Fibroblast of skin of abdomen (primary cell): ENCODE data around the gene CACNA2D1.
A peak's percentile ranks its signal among the peaks of the same experiment; 100 is the strongest.

Source experiments
- DNase-seq: peaks from one replicate; pipeline ENCODE4 v3.0.0-alpha.2; 2013

CACNA2D1 gene

DNA sequence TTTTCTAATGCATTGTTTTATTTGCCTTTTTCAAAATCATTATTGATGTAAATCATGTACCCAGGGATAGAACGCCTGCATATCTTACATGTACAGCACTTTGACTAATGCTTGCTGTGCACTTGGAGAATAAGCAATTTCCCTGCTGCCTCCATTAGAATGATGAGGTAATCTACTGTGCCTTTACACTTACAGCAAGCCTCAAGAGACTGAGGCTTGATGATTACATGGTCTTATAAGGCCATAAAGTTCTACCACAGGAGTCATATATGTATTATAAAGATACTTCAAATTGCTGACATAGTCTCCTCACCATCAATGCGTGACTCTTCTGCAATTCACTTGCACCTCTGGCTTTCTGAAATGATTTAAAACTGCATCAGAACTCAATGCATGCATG lies 345.2 kb downstream of the CACNA2D1 start:
- DNase-seq, result peak; percentile 22

DNA sequence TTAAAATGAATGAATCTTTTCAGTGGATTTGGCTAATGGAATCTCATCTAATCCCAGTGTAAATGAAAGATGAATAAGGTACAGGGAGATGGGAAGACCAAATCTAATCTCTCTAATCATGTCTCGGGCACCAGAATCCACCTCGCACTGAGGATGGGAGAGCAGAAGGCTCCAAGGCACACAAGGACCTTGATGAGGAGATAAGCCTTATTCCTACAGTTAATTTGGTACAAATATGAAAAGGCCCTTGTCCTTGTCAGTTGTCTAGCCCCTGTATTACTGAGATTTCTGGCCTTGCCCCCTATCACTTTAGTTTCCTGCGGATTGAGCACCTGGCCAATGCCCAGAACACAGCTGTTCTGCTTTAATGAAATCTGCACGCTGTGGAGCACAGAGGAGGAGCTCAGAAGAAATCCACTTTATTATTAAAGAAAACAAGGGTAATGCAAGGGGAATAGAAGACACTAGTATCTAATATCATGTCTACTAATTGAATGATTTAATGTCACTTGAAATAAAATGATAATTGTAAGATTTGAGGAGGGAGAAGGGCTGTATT lies 352.4 kb downstream of the CACNA2D1 start:
- no peak for DNase-seq

DNA sequence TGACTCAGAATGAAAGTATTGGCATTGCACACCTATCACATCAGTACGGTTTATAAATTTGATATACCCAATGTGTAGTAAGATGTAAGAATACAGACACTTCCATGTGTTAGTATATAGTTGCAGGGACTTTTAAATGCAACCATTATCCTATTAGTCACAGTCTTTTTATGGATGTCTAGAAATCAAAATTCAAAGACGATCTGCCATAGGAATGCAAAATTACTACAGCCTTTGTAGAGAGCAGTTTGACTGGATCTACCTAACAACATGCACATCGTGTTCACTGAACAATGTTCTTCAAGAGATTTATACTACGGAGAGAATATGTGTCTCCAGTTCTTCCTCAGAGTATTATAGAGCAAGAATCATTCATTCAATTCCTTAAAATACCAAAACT lies 356.5 kb downstream of the CACNA2D1 start:
- no peak for DNase-seq

DNA sequence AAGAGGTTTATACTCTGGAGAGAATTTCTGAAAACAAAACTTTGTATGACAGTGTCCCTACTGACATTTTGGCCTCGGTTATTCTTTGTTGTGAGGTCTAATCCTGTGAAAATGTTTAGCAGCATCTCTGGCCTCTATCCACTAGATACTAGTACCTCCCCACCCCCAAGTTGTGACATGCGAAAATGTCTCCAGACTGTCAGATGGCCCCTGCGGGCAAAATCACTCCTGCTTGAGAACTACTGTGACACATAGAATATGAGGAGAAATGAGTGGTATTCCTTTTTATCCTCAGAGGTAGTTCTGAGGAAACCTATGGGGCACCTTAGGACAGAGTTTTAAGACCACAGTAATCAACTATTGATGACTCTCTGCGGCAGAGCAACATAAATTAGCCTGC lies 358.5 kb downstream of the CACNA2D1 start:
- no peak for DNase-seq

DNA sequence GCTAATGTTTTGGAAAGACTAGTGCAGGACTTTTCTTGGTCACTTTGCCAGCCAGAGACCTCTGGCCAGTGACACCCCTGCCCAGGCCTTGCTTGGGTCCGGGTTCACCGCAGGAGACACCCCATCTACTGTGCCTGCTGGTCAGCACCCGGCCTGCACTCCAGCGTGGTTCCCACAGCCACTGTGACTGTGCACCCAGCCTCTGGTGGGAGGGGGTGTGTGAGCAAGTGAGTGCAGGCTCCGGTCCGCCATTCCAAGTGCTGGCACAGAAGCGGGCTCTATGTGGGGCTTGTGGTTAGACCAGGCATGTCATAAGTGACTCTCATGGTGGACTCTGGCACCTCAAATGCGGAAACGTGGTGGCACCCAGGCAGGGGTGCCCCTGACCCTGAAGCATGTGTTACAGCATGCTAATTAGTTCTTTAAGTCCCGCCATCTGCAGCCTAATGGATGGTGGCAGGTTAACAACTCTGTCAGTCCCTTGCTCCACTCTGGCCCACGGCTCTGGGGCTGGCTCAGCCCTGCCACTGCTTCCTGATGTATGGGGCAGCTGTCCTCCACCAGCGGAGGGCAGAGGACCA lies 361.8 kb downstream of the CACNA2D1 start:
- DNase-seq, result no peak

DNA sequence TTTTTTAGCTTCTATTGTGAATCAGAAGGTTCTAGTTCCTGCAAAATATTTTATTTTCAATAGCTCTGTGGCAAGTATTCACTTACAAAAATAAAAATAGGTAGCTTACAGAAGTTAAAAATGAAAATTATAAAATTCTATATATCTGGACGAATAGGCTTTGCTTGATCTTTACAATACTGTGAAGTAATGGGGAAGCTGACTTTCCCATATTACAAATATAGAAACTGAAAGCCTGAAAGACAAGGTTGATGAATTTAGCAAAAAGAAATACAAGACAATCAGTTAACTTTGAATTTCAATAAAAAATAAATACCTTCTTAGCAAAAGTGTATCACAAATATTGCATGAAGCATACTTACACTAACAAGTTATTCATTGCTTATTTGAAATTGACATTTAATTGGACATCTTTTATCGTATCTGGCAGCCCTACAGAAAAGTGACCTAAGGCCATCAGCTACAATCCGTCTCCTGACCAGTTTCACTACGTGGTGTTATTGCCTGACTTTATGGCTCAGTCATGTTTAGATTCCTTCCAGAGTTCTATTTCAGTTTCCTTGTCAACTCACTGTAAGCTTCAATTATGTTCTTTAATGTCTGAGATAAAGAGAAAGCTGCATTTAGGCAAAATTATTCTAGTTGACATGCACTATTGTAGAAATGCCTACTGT lies 363.2 kb downstream of the CACNA2D1 start:
- DNase-seq, result no peak

DNA sequence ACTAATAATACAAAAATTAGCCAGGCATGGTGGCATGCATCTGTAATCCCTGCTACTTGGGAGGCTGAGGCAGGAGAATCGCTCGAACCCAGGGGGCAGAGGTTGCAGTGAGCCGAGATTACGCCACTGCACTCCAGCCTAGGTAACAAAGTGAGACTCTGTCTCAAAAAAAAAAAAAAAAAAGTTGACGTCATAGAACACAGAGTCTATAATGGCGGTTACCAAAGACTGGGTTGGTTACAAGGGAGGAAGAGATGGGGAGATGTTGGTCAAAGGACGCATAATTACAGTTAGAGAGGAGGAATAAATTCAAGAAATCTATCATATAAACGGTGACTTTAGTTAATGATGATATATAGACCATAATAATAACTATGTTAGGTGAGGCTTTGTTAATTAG lies 364.1 kb downstream of the CACNA2D1 start:
- no peak for DNase-seq

DNA sequence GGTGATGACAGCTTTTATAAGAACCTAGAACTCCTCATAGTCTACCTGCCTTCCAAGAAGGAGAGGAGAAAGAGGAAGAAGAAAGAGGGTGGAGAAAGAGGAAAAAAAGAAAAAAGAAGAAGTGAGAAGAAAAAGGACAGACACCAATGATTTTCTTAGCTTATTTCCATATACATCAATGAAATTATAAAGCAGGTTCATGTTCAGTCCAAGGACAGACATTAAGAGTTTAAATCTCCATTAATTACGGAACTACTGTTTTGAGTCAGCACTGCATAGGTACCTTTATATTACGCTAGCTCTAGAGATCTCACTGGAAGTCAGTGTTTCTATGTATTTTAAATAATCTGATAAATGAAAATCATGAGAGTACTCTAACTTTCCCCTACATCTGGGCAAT lies 364.8 kb downstream of the CACNA2D1 start:
- DNase-seq, result no peak

DNA sequence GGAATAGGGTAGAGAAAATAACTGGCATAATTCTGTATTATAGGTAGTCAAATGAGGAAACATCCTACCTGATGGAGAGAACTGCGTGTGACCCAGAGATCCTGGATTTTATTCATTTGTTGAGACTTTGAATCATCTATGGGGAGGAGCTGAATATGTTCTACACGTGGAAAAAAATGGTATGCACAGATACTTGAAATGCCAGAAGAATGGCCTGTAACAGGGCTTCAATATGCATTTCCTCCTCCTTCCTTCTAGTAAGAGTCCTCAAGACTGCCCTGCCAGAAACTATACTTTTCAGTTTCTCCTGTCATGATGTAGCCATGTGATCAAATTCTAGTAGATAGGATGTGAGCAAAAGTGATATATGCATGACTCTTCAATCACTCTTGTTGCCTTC lies 372.1 kb downstream of the CACNA2D1 start:
- no peak for DNase-seq

DNA sequence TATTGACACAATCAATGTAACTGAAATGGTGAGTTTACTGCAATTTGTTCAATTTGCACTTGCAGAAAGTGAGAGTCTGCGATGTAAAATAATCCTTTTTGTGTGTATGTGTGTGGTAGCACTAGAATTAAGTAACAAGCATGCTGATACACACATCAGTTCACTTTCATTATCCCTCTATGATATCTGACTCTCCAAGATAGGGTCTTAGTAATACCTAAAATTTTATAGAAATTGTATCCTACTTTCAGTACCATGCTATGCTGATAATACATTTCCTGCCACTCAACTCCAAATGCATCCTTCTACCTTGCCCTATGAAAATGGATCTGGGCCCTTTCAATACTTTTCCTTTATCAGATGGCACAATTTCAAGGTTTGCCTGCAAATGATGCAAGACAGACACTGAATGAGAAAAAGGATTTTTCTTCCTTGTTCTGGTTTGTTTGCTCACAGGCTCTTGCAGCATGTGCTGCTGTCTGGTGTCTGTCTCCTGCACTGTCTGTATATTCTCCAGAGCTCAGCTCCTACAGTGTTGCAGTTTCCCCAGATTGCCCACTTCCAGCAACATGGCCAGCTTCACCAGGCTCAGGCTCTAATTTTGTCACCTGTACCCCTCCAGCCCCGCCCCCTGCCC lies 375.8 kb downstream of the CACNA2D1 start:
- DNase-seq, result no peak

DNA sequence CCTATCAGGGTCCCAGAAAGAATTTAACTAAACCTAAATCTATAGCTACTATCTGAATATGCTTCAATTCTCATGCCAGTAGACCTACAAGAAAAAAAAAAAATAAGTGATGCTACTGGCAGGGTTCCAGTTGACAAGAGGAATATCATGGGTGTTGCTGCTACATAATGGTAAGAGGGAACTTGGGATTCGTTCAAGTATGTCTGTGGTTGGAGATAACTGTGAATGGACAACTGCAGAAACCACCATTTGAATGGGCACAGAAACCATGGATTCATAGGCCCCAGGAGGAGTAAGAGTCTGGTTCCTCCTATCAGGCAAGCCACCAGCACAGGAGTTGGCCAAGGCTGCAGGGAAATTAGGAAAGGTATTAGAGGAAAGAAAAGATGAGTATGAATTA lies 386.1 kb downstream of the CACNA2D1 start:
- DNase-seq, result no peak

DNA sequence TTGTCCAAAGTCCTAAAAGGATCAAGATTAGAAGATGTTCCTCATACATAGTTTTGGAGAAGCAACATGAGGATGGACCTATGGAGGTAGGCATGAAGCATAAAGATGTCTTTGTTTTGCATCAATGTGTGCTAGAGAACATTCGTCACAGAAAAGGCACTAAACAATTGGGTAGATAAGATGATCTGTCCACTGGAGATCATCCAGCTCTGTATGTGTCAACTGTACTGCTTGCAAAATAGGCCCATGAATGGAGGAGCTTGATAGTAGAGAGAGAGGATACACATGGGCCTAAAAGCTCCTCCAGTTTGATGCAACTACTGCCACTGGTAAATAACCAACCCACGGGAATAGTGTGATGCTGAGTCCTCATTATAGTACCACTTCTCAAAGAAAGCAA lies 387.3 kb downstream of the CACNA2D1 start:
- no peak for DNase-seq

DNA sequence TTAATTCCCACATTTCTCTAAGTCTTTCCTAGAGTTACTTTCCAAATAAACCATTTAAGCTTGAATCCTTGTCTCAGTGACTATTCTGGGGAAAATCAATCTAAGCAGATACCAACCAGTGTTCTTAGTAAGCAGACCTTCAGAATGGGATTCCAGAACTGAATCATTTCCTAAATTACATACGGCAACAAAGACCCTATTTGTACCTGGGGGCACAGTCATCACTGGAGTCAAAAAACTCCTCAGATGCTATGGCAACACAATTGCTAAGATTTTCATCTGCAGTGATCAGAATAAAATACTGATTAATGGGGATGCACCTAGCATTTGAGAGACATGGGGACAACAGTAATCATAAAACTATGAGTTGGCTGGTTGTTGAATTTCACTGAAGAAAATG lies 389.0 kb downstream of the CACNA2D1 start:
- DNase-seq, result no peak

DNA sequence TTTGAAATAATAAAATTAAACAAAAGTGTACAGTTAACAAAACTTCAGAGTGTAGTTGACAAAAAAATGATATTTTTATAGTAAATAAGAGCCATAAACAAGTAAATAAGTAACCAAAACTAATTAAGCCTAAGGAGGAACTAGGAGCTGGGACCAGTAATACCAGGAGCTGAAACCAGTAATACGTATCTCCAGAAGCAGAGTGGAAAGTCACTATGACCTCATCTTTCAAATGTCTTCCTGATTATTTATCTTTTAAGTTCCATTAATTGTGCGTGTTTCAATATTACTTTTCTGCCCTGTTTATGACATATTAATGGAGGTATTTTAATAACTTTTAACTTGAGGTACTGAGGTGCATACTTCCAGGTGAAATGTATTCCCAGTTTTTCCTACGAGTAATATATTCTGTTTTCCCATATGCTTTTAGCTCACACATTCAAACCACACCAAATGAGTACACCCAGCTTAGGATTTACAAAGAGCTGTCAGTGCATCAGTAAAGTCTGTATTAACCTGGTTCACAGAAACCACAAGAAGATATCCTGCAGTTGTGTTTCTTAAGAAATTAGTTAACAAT lies 390.0 kb downstream of the CACNA2D1 start:
- no peak for DNase-seq

DNA sequence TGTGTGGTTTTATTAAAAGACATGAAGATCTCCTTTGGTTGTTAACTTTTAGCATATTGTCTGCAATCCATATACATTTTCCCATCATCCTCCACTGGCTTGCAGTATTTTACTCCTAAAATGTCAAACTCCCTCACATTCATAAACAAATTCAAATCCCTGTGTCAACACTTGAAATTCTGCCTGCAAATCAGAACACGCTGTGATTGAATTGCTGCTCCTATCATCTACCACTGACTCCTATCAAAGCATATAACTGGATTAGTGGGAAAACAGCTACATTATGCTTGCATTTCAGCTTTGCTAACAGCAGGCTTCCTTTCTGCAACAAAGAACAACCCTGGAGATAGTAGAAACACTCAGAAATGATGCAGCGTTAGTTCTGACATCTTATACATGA lies 392.0 kb downstream of the CACNA2D1 start:
- DNase-seq, result peak; percentile 14

DNA sequence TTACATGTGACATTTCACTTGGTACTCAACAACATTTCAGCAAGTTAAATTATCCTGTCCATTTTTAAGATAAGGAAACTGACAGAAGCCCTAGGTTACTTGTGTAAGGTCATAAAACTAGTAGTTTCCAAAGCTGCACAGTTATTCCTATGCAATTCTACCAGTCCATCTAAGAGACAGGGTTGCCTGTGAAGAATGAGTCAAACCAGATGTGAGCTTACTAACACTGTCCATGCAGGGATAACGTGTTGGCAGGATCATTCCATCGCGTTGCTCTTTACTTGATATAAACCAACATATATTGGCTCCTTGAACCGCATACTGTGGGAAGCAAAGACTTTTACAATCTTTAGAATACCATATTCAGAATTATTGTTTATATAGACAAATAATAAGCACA lies 392.8 kb downstream of the CACNA2D1 start:
- DNase-seq, result peak; percentile 71

DNA sequence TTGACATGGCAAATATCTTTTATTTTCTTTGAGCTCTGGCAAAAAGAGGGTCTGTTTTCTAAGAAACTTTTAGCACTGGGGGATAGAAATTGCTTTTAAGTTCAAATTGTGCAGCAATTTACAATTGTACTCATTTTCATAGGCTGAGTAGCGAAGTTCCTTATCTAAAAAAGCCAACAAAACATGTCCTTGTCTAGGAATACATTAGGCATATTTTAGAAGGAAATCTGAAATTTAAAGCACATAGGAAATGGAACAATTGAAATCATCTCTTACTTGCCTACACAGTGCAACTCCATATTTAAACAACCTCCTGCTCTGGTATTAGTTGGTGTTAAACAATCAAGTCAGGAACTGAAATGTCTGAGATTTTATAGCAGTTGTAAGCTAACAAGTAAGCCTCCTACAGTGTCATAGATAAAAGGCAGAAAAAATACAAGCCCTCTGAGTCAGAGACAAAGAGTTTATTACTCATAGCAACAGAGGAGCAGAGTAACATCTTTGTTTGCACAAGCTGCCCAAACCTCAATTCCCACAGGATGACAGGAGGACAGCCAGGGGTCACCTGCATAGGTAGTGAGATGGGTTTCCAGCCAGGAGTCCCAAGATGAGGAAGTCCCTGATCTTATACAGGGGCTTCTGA lies 393.6 kb downstream of the CACNA2D1 start:
- peak; percentile 83 for DNase-seq

DNA sequence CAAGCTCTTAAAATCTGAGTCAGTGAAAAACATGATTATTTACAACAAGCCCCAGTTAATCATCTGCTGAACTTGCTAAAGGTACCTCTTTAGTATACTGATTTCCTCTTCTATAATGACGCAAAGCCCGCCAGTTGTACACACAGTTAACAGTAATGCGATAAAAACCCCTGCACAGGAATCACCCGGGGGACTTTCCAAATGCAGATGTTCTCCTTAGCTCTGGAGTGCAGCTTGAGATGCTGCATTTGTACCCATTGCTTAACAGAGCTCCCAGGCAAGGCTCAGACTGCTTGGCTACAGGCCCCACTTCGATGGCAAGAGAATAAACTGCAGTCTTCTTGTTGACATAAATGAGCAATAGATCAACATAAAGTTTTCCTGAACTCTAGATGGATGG lies 394.1 kb downstream of the CACNA2D1 start:
- DNase-seq, result no peak

DNA sequence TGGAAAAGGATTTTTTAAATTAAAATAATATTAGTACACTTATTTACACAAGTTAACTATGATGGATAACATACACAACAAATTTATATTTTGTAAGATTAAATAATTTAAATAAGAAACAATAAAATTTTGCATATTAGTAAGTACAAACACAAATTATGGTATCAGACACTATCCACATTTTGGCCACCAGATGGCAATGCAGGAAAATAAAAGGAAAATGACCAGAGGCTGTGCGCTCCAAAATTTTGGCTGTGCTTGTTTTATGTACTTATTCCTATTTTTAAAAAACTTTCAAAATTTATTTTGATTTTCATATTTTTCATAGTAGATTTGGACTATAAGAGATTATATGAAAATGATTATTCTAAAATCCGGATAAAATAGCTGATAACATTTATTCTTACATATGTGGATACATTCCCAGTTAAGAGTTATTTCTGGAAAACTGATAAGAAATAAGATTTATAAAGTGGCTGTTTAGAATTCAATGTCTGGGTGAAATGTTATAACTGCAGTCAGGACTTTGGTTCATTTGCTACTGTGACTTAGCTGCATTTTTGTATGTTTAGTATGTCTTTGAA lies 399.0 kb downstream of the CACNA2D1 start:
- peak; percentile 53 for DNase-seq

DNA sequence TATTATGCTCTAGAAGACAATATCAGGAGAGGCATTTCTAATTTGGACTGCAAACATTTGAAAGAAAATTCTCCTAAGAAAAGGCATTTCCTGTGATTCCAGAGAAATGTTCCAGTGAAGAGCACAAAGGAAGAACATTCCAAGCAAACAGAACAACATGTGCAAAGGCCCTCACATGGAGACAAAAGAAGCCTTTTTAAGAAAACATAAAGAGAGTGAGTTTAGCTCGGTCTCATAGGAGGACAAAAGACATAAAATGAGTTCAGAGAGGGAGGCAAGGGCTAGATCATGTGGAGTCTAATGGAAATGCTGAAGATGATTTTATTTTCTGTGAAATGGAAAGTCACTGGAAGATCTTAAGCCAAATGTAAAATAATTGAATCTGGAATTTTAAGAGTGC lies 404.0 kb downstream of the CACNA2D1 start:
- peak; percentile 26 for DNase-seq

DNA sequence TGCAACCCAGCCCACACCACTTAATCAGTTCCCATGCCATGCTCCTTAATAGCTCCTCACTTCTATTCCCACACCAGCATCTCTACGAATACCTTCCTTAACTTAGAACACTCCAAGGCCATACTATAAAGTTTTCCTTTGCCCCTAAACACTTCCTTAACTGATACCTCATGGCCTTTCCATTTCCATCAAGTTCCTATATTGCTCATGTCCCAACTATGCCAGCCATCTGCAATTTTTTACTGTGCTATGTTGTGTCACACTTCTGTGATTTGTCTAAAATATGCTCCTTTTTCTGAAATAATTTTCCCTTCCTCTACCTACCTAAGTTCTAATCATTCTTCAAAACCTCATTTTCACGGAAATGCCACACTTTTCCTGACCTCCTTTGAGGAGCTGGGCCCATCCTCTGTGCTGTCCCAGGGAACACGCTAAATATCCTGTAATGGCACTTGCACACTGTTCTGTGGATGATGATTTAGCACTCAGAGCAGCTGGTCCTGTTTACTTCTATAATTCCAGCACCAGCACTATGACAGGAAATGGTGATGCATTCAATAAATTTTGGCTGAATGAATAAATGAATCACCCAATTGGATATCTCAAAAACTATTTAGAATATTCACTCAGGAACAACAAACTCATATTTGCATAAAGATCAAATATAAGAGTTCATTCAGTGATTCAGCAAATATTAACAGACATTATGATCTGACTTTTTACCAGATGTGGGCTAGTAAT lies 407.3 kb downstream of the CACNA2D1 start:
- peak; percentile 86 for DNase-seq

DNA sequence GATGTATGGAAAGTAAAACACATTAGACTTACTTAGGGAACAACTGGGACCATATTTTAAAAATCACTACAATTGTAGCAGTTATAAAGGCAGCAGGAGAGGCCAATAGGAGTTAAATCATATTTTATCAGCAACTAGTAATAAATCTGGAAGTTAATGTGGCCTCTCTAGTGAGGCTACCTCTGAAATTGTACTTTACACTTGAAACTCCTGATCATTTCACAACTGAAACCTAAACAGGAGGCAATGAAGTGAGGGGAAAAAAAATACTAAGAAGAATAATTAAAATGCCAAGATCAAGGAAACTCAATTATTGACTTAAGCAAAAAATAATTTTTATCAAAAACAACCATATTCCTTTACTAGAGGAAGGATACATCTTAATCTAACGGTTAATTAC lies 408.1 kb downstream of the CACNA2D1 start:
- no peak for DNase-seq
